ENCODE results near the gene R3HDM4.
"Not testable (repeated sequence)": the region's sequence is repeated elsewhere in the genome, so short reads cannot be mapped to it uniquely, and the experiment has no call there.

Gene R3HDM4

DNA sequence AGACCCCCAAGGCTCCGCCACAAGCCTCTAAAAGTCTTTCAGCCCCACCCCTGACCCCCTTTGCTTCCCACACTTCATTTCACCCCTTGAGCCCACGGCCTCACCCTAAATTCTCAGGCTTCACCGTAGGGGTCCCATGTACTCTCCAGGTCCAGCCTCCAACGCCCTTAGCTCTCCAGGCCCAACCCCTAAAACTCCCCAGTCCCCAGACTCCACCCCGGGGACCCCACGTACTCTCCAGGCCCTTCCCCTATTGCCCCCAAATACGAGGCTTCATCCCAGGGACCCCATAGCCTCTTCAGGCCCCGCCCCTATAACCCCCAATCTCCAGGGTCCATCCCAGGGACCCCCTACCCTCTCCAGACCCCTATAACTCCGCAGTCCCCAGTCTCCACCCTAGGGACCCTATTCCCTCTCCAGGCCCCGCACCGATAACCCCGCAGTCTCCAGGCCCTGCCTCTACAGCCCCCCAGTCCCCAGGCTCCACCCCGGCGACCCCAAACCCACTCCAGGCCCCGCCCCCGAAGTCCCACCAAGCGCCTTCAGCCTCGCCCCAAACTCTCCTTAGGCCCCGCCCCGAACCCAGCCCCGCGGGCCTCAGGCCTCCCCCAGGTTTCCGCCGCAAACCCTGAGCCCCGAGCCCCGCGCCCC, 20.7 kb downstream of the R3HDM4 start:
- WGBS (ENCODE audit: insufficient coverage) = 5% methylated on average over 16 of the region's 27 CpGs
- Histone ChIP-seq H3K27ac (ENCODE audit: insufficient read depth in 1 of 2, low read depth in 1 of 2, low read length in 2 of 2, poor library complexity in 1 of 2, severe bottlenecking in 2 of 2) (peak overlapping the region; percentile 64 to 85), H3K36me3 (ENCODE audit: control insufficient read depth in 4 of 4, insufficient read depth in 4 of 4, low read length in 3 of 4) (peaks cover 0 to 45% (median 18%) of the 10 kb centered on the region in 4 experiments), H3K4me3 (ENCODE audit: control insufficient read depth in 1 of 7, extremely low read depth in 1 of 7, insufficient read depth in 4 of 7, low read depth in 2 of 7, low read length in 6 of 7) (peak overlapping the region; percentile 37 to 93 (median 84)), H3K9me3 (ENCODE audit: control extremely low read depth in 1 of 5, control insufficient read depth in 4 of 5, insufficient read depth in 2 of 5, low read depth in 1 of 5, low read length in 4 of 5) (no peaks in the 10 kb centered on the region), H3K27me3 (replicated peaks in 2 of 5; ENCODE audit: control insufficient read depth in 4 of 5, insufficient read depth in 5 of 5, low read length in 4 of 5) (no peaks in the 10 kb centered on the region), H3K4me1 (ENCODE audit: control extremely low read depth in 1 of 4, control insufficient read depth in 4 of 4, insufficient read depth in 4 of 4, low read length in 3 of 4) (peaks cover 0 to 9% (median 6%) of the 10 kb centered on the region in 4 experiments)
- peak in 2 of 3 donors; percentile 41 to 51 for DNase-seq
- POLR2A ChIA-PET = interaction anchor here (0.5 to 2.0 kb wide), 4 partner anchors 11 to 16 kb away, joined by 3 to 20 read pairs (median 5); no protein-coding TSS in a partner anchor
- CTCF ChIA-PET = interaction anchor here (1.0 to 1.9 kb wide), 6 partner anchors 14 to 33 kb away, joined by 4 to 15 read pairs (median 6); partner anchors contain the start of gene CFD

DNA sequence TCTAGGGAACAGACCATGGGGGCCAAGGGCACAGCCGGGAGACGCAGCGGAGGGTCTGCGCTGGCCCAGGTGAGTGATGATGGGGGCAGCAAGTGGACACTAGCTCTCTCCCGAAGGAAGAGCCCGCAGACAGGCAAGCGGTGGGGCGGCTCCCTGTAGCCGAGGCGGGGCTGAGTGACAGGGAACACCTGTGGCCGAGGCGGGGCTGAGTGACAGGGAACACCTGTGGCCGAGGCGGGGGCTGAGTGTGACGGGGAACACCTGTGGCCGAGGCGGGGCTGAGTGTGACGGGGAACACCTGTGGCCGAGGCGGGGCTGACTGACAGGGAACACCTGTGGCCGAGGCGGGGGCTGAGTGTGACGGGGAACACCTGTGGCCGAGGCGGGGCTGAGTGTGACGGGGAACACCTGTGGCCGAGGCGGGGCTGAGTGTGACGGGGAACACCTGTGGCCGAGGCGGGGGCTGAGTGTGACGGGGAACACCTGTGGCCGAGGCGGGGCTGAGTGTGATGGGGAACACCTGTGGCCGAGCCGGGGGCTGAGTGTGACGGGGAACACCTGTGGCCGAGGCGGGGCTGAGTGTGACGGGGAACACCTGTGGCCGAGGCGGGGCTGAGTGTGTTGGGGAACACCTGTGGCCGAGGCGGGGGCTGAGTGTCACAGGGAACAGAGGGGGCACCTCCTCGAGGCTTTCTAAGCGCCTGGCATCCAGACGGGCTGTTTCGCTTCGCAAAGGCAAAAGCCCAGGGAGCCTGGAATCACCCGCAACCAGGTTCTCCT, 21.4 kb downstream of the R3HDM4 start:
- POLR2A ChIA-PET = interaction anchor here (0.7 kb wide), 1 partner anchor 17 kb away, joined by 3 read pairs; no protein-coding TSS in a partner anchor
- CTCF ChIA-PET; DNase-seq; H3K9me3 ChIP-seq (ENCODE audit: control extremely low read depth in 1 of 5, control insufficient read depth in 4 of 5, insufficient read depth in 2 of 5, low read depth in 1 of 5, low read length in 4 of 5); H3K27me3 ChIP-seq (replicated peaks in 2 of 5; ENCODE audit: control insufficient read depth in 4 of 5, insufficient read depth in 5 of 5, low read length in 4 of 5): not testable (repeated sequence)
- Histone ChIP-seq H3K4me3 (ENCODE audit: control insufficient read depth in 1 of 7, extremely low read depth in 1 of 7, insufficient read depth in 4 of 7, low read depth in 2 of 7, low read length in 6 of 7) (peak overlapping the region; percentile 17 to 93 (median 84)), H3K27ac (ENCODE audit: insufficient read depth in 1 of 2, low read depth in 1 of 2, low read length in 2 of 2, poor library complexity in 1 of 2, severe bottlenecking in 2 of 2) (peak overlapping the region in 1 of 2 experiments; percentile 85), H3K36me3 (ENCODE audit: control insufficient read depth in 4 of 4, insufficient read depth in 4 of 4, low read length in 3 of 4) (peaks cover 0 to 42% (median 20%) of the 10 kb centered on the region in 4 experiments), H3K4me1 (ENCODE audit: control extremely low read depth in 1 of 4, control insufficient read depth in 4 of 4, insufficient read depth in 4 of 4, low read length in 3 of 4) (peaks cover 0 to 11% (median 6%) of the 10 kb centered on the region in 4 experiments)
- 96% methylated on average over 24 of the region's 50 CpGs for WGBS (ENCODE audit: insufficient coverage)

DNA sequence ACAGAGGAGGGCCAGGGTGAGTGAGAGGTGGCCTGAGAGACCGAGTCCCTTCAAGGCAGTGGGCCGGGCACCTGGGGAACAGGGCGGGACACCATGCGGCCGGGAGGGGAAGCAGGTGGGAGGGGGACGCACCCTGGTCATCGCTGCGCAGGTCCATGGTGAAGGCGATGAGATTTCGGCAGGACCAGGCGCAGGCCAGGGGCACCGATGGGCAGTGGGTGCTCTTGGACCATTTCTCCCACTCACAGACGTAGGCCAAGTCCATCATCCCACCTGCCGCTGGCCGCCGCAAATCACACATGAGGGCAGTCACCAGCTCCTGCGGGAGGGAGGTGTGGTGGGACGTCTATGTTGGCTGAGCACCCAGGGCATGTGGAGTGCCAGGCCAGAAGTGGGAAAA, 22.2 kb downstream of the R3HDM4 start:
- no peak for DNase-seq
- Histone ChIP-seq H3K4me1 (ENCODE audit: control extremely low read depth in 1 of 4, control insufficient read depth in 4 of 4, insufficient read depth in 4 of 4, low read length in 3 of 4) (peaks cover 0 to 11% (median 6%) of the 10 kb centered on the region in 4 experiments), H3K27me3 (replicated peaks in 2 of 5; ENCODE audit: control insufficient read depth in 4 of 5, insufficient read depth in 5 of 5, low read length in 4 of 5) (no peaks in the 10 kb centered on the region), H3K36me3 (ENCODE audit: control insufficient read depth in 4 of 4, insufficient read depth in 4 of 4, low read length in 3 of 4) (peaks cover 5 to 42% (median 23%) of the 10 kb centered on the region in 4 experiments), H3K4me3 (ENCODE audit: control insufficient read depth in 1 of 7, extremely low read depth in 1 of 7, insufficient read depth in 4 of 7, low read depth in 2 of 7, low read length in 6 of 7) (no peak overlapping the region), H3K9me3 (ENCODE audit: control extremely low read depth in 1 of 5, control insufficient read depth in 4 of 5, insufficient read depth in 2 of 5, low read depth in 1 of 5, low read length in 4 of 5) (no peaks in the 10 kb centered on the region), H3K27ac (ENCODE audit: insufficient read depth in 1 of 2, low read depth in 1 of 2, low read length in 2 of 2, poor library complexity in 1 of 2, severe bottlenecking in 2 of 2) (no peak overlapping the region)
- WGBS (ENCODE audit: insufficient coverage) = 98% methylated on average over 16 of the region's 18 CpGs
- ChIA-PET POLR2A (no interaction called here), CTCF (no interaction called here)

DNA sequence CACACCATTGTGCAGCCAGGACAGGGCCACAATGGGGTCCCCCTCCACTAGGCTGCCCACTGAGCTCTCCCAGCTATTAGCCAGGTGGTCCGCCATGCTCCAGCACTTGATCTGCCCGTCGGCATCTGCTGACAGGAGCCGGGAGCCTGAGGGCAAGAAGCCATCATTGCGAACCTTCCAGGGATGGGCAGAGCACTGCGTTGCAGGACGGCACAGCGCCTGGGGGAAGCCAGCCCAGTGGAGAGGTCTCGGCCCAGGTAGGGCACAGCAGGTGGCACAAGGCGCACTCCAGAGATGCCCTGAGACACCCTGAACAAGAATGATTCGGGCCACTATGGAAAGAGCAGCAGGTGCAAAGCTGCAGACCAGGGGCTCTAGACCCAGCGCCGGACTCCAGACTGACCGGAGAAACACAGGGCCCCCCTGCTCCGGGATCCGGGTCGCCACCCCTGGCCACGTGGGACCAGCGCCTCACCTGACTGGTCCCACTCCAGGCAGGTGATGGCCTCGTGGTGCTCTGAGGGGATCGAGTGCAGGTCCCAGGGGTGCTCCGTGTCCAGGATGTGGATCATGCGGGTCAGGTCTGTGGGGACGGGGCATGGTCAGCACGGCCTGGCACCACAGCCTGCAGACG, 23.2 kb downstream of the R3HDM4 start:
- no peaks in the 10 kb centered on the region for H3K27me3 ChIP-seq (replicated peaks in 2 of 5; ENCODE audit: control insufficient read depth in 4 of 5, insufficient read depth in 5 of 5, low read length in 4 of 5)
- no peaks in the 10 kb centered on the region for H3K9me3 ChIP-seq (ENCODE audit: control extremely low read depth in 1 of 5, control insufficient read depth in 4 of 5, insufficient read depth in 2 of 5, low read depth in 1 of 5, low read length in 4 of 5)
- ChIA-PET CTCF (no interaction called here), POLR2A (no interaction called here)
- H3K36me3 ChIP-seq (ENCODE audit: control insufficient read depth in 4 of 4, insufficient read depth in 4 of 4, low read length in 3 of 4) = peaks cover 5 to 53% (median 30%) of the 10 kb centered on the region in 4 experiments
- DNase-seq = no peak
- no peak overlapping the region for H3K27ac ChIP-seq (ENCODE audit: insufficient read depth in 1 of 2, low read depth in 1 of 2, low read length in 2 of 2, poor library complexity in 1 of 2, severe bottlenecking in 2 of 2)
- 96% methylated on average over 26 of the region's 26 CpGs for whole genome bisulfite sequencing (ENCODE audit: insufficient coverage)
- H3K4me1 ChIP-seq (ENCODE audit: control extremely low read depth in 1 of 4, control insufficient read depth in 4 of 4, insufficient read depth in 4 of 4, low read length in 3 of 4) = peaks cover 0 to 11% (median 6%) of the 10 kb centered on the region in 4 experiments
- H3K4me3 ChIP-seq (ENCODE audit: control insufficient read depth in 1 of 7, extremely low read depth in 1 of 7, insufficient read depth in 4 of 7, low read depth in 2 of 7, low read length in 6 of 7) = no peak overlapping the region

DNA sequence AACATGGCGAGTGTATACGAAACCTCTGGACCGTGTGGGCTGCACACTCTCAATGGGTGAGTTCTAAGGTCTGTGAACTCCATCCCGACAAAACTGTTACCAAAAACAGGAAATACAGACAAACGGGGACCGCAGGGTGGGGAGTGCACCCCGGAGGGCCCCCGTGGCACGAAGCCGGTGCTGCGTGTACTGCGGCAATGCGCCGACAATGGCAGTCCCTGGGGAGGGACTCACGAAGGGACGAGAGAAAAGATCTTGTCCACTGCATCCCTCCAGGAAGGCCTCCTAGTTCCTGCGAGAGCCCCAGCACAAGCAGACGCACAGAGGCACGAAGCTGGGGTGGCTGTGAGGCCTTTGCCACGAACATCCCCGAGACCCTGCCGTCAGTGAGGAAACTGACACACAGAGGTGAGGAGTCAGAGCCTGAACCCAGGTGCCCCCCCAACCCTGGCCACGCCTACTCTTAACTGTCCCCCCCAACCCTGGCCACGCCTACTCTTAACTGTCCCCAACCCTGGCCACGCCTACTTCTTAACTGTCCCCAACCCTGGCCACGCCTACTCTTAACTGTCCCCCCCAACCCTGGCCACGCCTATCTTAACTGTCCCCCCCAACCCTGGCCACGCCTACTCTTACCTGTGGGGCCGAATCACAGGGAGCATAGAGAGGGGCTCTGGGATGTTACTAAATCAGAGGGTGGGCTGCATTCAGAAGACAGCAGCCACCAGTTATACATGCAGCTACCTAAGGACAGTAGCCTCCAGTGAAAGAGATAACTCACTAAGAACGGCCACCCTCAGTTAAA, 24.2 kb downstream of the R3HDM4 start:
- 94% methylated on average over 23 of the region's 30 CpGs for WGBS (ENCODE audit: insufficient coverage)
- CTCF ChIA-PET = no interaction called here
- H3K9me3 ChIP-seq (ENCODE audit: control extremely low read depth in 1 of 5, control insufficient read depth in 4 of 5, insufficient read depth in 2 of 5, low read depth in 1 of 5, low read length in 4 of 5) = no peaks in the 10 kb centered on the region
- no peaks in the 10 kb centered on the region for H3K27me3 ChIP-seq (replicated peaks in 2 of 5; ENCODE audit: control insufficient read depth in 4 of 5, insufficient read depth in 5 of 5, low read length in 4 of 5)
- H3K27ac ChIP-seq (ENCODE audit: insufficient read depth in 1 of 2, low read depth in 1 of 2, low read length in 2 of 2, poor library complexity in 1 of 2, severe bottlenecking in 2 of 2) = no peak overlapping the region
- no peak overlapping the region for H3K4me3 ChIP-seq (ENCODE audit: control insufficient read depth in 1 of 7, extremely low read depth in 1 of 7, insufficient read depth in 4 of 7, low read depth in 2 of 7, low read length in 6 of 7)
- POLR2A ChIA-PET = no interaction called here
- DNase-seq = no peak
- peaks cover 5 to 63% (median 36%) of the 10 kb centered on the region in 4 experiments for H3K36me3 ChIP-seq (ENCODE audit: control insufficient read depth in 4 of 4, insufficient read depth in 4 of 4, low read length in 3 of 4)
- peaks cover 0 to 10% (median 6%) of the 10 kb centered on the region in 4 experiments for H3K4me1 ChIP-seq (ENCODE audit: control extremely low read depth in 1 of 4, control insufficient read depth in 4 of 4, insufficient read depth in 4 of 4, low read length in 3 of 4)

GRCh38 chr19:887599-887998, 25.4 kb downstream of the R3HDM4 start:
- ChIA-PET CTCF (no interaction called here), POLR2A (no interaction called here)
- no peak overlapping the region for H3K27ac ChIP-seq (ENCODE audit: insufficient read depth in 1 of 2, low read depth in 1 of 2, low read length in 2 of 2, poor library complexity in 1 of 2, severe bottlenecking in 2 of 2)

More at GRCh38 chr19:887599-887998, 25.4 kb downstream of the R3HDM4 start:
- no peak overlapping the region for H3K4me3 ChIP-seq (ENCODE audit: control insufficient read depth in 1 of 7, extremely low read depth in 1 of 7, insufficient read depth in 4 of 7, low read depth in 2 of 7, low read length in 6 of 7)
- 97% methylated on average over 9 of the region's 10 CpGs for WGBS (ENCODE audit: insufficient coverage)
- H3K36me3 ChIP-seq (ENCODE audit: control insufficient read depth in 4 of 4, insufficient read depth in 4 of 4, low read length in 3 of 4) = peaks cover 5 to 75% (median 41%) of the 10 kb centered on the region in 4 experiments
- H3K4me1 ChIP-seq (ENCODE audit: control extremely low read depth in 1 of 4, control insufficient read depth in 4 of 4, insufficient read depth in 4 of 4, low read length in 3 of 4) = peaks cover 0 to 8% (median 6%) of the 10 kb centered on the region in 4 experiments
- H3K27me3 ChIP-seq (replicated peaks in 2 of 5; ENCODE audit: control insufficient read depth in 4 of 5, insufficient read depth in 5 of 5, low read length in 4 of 5) = no peaks in the 10 kb centered on the region
- no peak for DNase-seq
- no peaks in the 10 kb centered on the region for H3K9me3 ChIP-seq (ENCODE audit: control extremely low read depth in 1 of 5, control insufficient read depth in 4 of 5, insufficient read depth in 2 of 5, low read depth in 1 of 5, low read length in 4 of 5)
